ENCODE measurements around the gene SLC5A10. TPM values are rescaled to one million over a fixed set of nuclear protein-coding genes. Genes with fewer than 3 reads are reported as not detected.

The SLC5A10 gene
- total RNA-seq, 2 experiments from 2014 or later: not detected

GRCh38 chr17:18910326-18910725 lies 41.6 kb upstream of the SLC5A10 start:
- peaks cover 66% of the 10 kb centered on the region for H3K36me3 ChIP-seq (ENCODE audit: insufficient read depth, low read length)
- H3K4me3 Mint-ChIP-seq: no peak overlapping the region
- no peak overlapping the region for H3K27ac Mint-ChIP-seq
- no peak for TF ChIP-seq CTCF (IDR thresholded peaks at IDR 0.05)
- H3K9me3 Mint-ChIP-seq: no peaks in the 10 kb centered on the region
- no peak overlapping the region for H3K4me3 ChIP-seq (ENCODE audit: low read length)
- H3K4me1 Mint-ChIP-seq (ENCODE audit: low read depth): peaks cover 15% of the 10 kb centered on the region
- H3K27me3 Mint-ChIP-seq: no peaks in the 10 kb centered on the region
- peaks cover 76% of the 10 kb centered on the region for H3K36me3 Mint-ChIP-seq (ENCODE audit: low read depth)
- no peaks in the 10 kb centered on the region for H3K4me1 ChIP-seq (ENCODE audit: insufficient read depth, low read length)
- ChIA-PET CTCF (no interaction called here), POLR2A (interaction anchor here (2.3 kb wide), 1 partner anchor 9 kb away, joined by 5 read pairs; no protein-coding TSS in a partner anchor)
- H3K27ac ChIP-seq (ENCODE audit: low read depth in 1 of 2, low read length in 2 of 2): no peak overlapping the region
- no peak for DNase-seq
- ATAC-seq (ENCODE audit: poor library complexity): no peak
- no peaks in the 10 kb centered on the region for H3K9me3 ChIP-seq (ENCODE audit: control insufficient read depth in 1 of 2, insufficient read depth in 1 of 2, low read length in 2 of 2)
- intact Hi-C loops (cut with DNase I, micrococcal nuclease): no loop called here
- no peaks in the 10 kb centered on the region for H3K27me3 ChIP-seq (ENCODE audit: control insufficient read depth in 1 of 2, insufficient read depth in 2 of 2, low read length in 2 of 2)

- POLR2A ChIA-PET: interaction anchor here (2.3 kb wide), 1 partner anchor 10 kb away, joined by 5 read pairs; no protein-coding TSS in a partner anchor
These were observed 41.1 kb upstream of the SLC5A10 start for GRCh38 chr17:18910881-18911280.

GRCh38 chr17:18916816-18917500 lies 35.0 kb upstream of the SLC5A10 start:
- no peak overlapping the region for H3K4me3 Mint-ChIP-seq
- no peak for ATAC-seq (ENCODE audit: poor library complexity)
- peaks cover 68% of the 10 kb centered on the region for H3K36me3 Mint-ChIP-seq (ENCODE audit: low read depth)
- peak overlapping the region; percentile 40 for H3K27ac Mint-ChIP-seq
- peaks cover 53% of the 10 kb centered on the region for H3K4me1 Mint-ChIP-seq (ENCODE audit: low read depth)
- CTCF ChIA-PET: interaction anchor here (0.7 kb wide), 1 partner anchor 502 kb away, joined by 4 read pairs; no protein-coding TSS in a partner anchor
- POLR2A ChIA-PET: no interaction called here
- no peaks in the 10 kb centered on the region for H3K27me3 ChIP-seq (ENCODE audit: control insufficient read depth in 1 of 2, insufficient read depth in 2 of 2, low read length in 2 of 2)
- TF ChIP-seq CTCF (IDR thresholded peaks at IDR 0.05): no peak
- peaks cover 49% of the 10 kb centered on the region for H3K36me3 ChIP-seq (ENCODE audit: insufficient read depth, low read length)
- H3K9me3 ChIP-seq (ENCODE audit: control insufficient read depth in 1 of 2, insufficient read depth in 1 of 2, low read length in 2 of 2): no peaks in the 10 kb centered on the region
- H3K27me3 Mint-ChIP-seq: no peaks in the 10 kb centered on the region
- no peak for DNase-seq
- peaks cover 27% of the 10 kb centered on the region for H3K4me1 ChIP-seq (ENCODE audit: insufficient read depth, low read length)
- no peaks in the 10 kb centered on the region for H3K9me3 Mint-ChIP-seq
- intact Hi-C loops (cut with DNase I, micrococcal nuclease): no loop called here
- H3K4me3 ChIP-seq (ENCODE audit: low read length): no peak overlapping the region
- H3K27ac ChIP-seq (ENCODE audit: low read depth in 1 of 2, low read length in 2 of 2): no peak overlapping the region

More at GRCh38 chr17:18910881-18911280, 41.1 kb upstream of the SLC5A10 start:
- DNase-seq (no peak), ATAC-seq (ENCODE audit: poor library complexity) (no peak)
- Histone ChIP-seq H3K36me3 (ENCODE audit: insufficient read depth, low read length) (peaks cover 69% of the 10 kb centered on the region), H3K4me1 (ENCODE audit: insufficient read depth, low read length) (no peaks in the 10 kb centered on the region), H3K4me3 (ENCODE audit: low read length) (no peak overlapping the region), H3K9me3 (ENCODE audit: control insufficient read depth in 1 of 2, insufficient read depth in 1 of 2, low read length in 2 of 2) (no peaks in the 10 kb centered on the region), H3K27ac (ENCODE audit: low read depth in 1 of 2, low read length in 2 of 2) (no peak overlapping the region), H3K27me3 (ENCODE audit: control insufficient read depth in 1 of 2, insufficient read depth in 2 of 2, low read length in 2 of 2) (no peaks in the 10 kb centered on the region)
- CTCF ChIA-PET: no interaction called here
- Mint-ChIP-seq H3K27ac (no peak overlapping the region), H3K9me3 (no peaks in the 10 kb centered on the region), H3K36me3 (ENCODE audit: low read depth) (peaks cover 78% of the 10 kb centered on the region), H3K4me1 (ENCODE audit: low read depth) (peaks cover 18% of the 10 kb centered on the region), H3K4me3 (no peak overlapping the region), H3K27me3 (no peaks in the 10 kb centered on the region)
- intact Hi-C loops (cut with DNase I, micrococcal nuclease): no loop called here
- TF ChIP-seq CTCF (IDR thresholded peaks at IDR 0.05): no peak
